Measurements from ENCODE around the gene GRK2. TPM values are rescaled to one million over a fixed set of nuclear protein-coding genes. Genes with fewer than 3 reads are reported as not detected.

GRK2 gene
- total and polyA plus RNA-seq, 2 of the 13 experiments (the other 11 are each of a cell fraction or from before 2014, with no cell fraction given): 31.3 to 42.4 TPM

DNA sequence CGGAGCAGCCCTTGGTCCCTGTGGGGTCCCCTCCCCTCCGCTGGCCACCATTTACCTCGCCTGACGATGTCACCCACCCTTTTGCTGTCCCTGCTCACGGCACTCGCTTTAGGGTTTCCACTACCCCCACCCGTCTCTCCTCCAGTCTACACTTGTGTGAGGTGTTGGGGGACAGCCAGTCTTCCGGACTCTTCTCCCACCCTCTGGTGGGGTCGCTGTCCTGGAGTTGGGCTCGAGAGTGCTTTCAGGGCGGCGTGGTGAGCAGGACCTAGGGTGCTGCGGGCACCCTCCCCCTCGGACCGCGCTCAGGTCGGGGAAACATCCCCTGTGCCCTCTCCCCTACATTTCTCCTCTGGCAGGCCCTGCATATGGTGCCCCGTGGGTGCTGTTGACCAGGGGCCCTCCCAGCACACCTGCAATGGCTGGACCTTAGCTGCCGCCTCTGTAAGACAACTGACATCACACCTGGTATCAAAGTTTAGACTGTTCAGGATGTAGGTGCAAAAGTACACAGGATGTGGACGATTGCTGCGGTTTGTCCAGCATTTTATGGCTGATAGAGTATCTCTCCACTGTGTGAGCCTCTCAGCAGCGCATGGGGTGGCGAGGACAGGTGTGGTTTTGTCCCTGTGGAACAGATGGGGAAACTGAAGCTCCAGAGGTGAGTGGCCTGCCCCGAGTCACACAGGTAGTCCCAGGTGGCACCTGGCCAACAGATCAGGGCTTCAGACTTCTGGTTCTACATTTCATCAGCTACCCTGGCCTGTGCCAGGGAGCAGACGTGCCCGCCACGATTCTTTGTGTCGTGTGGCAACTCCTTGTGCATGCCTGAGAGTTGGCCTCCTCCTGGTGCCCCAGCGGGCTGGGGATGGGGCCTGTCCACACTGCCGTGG, 1.2 kb downstream of the GRK2 start (continued):
- TF ChIP-seq, protein P1, sequence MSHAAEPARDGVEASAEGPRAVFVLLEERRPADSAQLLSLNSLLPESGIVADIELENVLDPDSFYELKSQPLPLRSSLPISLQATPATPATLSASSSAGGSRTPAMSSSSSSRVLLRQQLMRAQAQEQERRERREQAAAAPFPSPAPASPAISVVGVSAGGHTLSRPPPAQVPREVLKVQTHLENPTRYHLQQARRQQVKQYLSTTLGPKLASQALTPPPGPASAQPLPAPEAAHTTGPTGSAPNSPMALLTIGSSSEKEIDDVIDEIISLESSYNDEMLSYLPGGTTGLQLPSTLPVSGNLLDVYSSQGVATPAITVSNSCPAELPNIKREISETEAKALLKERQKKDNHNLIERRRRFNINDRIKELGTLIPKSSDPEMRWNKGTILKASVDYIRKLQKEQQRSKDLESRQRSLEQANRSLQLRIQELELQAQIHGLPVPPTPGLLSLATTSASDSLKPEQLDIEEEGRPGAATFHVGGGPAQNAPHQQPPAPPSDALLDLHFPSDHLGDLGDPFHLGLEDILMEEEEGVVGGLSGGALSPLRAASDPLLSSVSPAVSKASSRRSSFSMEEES (CRISPR knock-in tag; IDR thresholded peaks at IDR 0.05): no peak
- TF ChIP-seq ZNF230 (CRISPR knock-in tag; IDR thresholded peaks at IDR 0.05): no peak
- no peak for TF ChIP-seq NCOA5 (CRISPR knock-in tag; IDR thresholded peaks at IDR 0.05)
- TF ChIP-seq MAZ (IDR thresholded peaks at IDR 0.05; ENCODE audit: borderline replicate concordance, low read depth, low read length): no peak
- TF ChIP-seq MAZ (CRISPR knock-in tag; IDR thresholded peaks at IDR 0.05; ENCODE audit: low read depth): no peak
- TF ChIP-seq ZNF570 (CRISPR knock-in tag; IDR thresholded peaks at IDR 0.05; ENCODE audit: borderline replicate concordance): no peak
- TF ChIP-seq, protein P2, sequence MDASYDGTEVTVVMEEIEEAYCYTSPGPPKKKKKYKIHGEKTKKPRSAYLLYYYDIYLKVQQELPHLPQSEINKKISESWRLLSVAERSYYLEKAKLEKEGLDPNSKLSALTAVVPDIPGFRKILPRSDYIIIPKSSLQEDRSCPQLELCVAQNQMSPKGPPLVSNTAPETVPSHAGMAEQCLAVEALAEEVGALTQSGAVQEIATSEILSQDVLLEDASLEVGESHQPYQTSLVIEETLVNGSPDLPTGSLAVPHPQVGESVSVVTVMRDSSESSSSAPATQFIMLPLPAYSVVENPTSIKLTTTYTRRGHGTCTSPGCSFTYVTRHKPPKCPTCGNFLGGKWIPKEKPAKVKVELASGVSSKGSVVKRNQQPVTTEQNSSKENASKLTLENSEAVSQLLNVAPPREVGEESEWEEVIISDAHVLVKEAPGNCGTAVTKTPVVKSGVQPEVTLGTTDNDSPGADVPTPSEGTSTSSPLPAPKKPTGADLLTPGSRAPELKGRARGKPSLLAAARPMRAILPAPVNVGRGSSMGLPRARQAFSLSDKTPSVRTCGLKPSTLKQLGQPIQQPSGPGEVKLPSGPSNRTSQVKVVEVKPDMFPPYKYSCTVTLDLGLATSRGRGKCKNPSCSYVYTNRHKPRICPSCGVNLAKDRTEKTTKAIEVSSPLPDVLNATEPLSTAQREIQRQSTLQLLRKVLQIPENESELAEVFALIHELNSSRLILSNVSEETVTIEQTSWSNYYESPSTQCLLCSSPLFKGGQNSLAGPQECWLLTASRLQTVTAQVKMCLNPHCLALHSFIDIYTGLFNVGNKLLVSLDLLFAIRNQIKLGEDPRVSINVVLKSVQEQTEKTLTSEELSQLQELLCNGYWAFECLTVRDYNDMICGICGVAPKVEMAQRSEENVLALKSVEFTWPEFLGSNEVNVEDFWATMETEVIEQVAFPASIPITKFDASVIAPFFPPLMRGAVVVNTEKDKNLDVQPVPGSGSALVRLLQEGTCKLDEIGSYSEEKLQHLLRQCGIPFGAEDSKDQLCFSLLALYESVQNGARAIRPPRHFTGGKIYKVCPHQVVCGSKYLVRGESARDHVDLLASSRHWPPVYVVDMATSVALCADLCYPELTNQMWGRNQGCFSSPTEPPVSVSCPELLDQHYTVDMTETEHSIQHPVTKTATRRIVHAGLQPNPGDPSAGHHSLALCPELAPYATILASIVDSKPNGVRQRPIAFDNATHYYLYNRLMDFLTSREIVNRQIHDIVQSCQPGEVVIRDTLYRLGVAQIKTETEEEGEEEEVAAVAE (CRISPR knock-in tag; IDR thresholded peaks at IDR 0.05; ENCODE audit: borderline replicate concordance): no peak
- TF ChIP-seq, protein P3, sequence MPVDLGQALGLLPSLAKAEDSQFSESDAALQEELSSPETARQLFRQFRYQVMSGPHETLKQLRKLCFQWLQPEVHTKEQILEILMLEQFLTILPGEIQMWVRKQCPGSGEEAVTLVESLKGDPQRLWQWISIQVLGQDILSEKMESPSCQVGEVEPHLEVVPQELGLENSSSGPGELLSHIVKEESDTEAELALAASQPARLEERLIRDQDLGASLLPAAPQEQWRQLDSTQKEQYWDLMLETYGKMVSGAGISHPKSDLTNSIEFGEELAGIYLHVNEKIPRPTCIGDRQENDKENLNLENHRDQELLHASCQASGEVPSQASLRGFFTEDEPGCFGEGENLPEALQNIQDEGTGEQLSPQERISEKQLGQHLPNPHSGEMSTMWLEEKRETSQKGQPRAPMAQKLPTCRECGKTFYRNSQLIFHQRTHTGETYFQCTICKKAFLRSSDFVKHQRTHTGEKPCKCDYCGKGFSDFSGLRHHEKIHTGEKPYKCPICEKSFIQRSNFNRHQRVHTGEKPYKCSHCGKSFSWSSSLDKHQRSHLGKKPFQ (CRISPR knock-in tag; IDR thresholded peaks at IDR 0.05; ENCODE audit: insufficient replicate concordance): no peak
- TF ChIP-seq FOXA3 (CRISPR knock-in tag; IDR thresholded peaks at IDR 0.05): no peak; the same call in 1 of the 2 replicates
- TF ChIP-seq, protein P4, sequence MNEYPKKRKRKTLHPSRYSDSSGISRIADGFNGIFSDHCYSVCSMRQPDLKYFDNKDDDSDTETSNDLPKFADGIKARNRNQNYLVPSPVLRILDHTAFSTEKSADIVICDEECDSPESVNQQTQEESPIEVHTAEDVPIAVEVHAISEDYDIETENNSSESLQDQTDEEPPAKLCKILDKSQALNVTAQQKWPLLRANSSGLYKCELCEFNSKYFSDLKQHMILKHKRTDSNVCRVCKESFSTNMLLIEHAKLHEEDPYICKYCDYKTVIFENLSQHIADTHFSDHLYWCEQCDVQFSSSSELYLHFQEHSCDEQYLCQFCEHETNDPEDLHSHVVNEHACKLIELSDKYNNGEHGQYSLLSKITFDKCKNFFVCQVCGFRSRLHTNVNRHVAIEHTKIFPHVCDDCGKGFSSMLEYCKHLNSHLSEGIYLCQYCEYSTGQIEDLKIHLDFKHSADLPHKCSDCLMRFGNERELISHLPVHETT (CRISPR knock-in tag; conservative IDR thresholded peaks at IDR 0.05): no peak
- no peak for TF ChIP-seq MTF2 (CRISPR knock-in tag; IDR thresholded peaks at IDR 0.05; ENCODE audit: borderline replicate concordance)
- TF ChIP-seq, protein P5, sequence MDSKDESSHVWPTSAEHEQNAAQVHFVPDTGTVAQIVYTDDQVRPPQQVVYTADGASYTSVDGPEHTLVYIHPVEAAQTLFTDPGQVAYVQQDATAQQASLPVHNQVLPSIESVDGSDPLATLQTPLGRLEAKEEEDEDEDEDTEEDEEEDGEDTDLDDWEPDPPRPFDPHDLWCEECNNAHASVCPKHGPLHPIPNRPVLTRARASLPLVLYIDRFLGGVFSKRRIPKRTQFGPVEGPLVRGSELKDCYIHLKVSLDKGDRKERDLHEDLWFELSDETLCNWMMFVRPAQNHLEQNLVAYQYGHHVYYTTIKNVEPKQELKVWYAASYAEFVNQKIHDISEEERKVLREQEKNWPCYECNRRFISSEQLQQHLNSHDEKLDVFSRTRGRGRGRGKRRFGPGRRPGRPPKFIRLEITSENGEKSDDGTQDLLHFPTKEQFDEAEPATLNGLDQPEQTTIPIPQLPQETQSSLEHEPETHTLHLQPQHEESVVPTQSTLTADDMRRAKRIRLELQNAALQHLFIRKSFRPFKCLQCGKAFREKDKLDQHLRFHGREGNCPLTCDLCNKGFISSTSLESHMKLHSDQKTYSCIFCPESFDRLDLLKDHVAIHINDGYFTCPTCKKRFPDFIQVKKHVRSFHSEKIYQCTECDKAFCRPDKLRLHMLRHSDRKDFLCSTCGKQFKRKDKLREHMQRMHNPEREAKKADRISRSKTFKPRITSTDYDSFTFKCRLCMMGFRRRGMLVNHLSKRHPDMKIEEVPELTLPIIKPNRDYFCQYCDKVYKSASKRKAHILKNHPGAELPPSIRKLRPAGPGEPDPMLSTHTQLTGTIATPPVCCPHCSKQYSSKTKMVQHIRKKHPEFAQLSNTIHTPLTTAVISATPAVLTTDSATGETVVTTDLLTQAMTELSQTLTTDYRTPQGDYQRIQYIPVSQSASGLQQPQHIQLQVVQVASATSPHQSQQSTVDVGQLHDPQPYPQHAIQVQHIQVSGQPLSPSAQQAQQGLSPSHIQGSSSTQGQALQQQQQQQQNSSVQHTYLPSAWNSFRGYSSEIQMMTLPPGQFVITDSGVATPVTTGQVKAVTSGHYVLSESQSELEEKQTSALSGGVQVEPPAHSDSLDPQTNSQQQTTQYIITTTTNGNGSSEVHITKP (CRISPR knock-in tag; IDR thresholded peaks at IDR 0.05; ENCODE audit: low read depth): no peak

All from HepG2 (cell line).